Coronary artery (tissue), 2 donors: ENCODE measurements around the gene TNFRSF12A.

Experiments used
- DNase-seq: peaks from one replicate; pipeline ENCODE4 v3.0.0-alpha.2; 2017; ENCODE audit warnings: low spot score
- H3K27ac ChIP-seq, 2 donors: fragments of 200-600 bp; sonication (generic); one replicate each; pipeline ENCODE4 v1.5.1; 2016 to 2019
- H3K4me3 ChIP-seq: fragments of 200-600 bp; sonication (generic); 2 replicates; pipeline ENCODE4 v1.5.1; 2016; ENCODE audit warnings: mild to moderate bottlenecking, moderate library complexity
- CTCF ChIP-seq: fragments of 200-600 bp; sonication (generic); IDR thresholded peaks from one replicate; pipeline ENCODE4 v1.5.1; 2019; ENCODE audit warnings: antibody characterized with exemption

Gene TNFRSF12A

DNA sequence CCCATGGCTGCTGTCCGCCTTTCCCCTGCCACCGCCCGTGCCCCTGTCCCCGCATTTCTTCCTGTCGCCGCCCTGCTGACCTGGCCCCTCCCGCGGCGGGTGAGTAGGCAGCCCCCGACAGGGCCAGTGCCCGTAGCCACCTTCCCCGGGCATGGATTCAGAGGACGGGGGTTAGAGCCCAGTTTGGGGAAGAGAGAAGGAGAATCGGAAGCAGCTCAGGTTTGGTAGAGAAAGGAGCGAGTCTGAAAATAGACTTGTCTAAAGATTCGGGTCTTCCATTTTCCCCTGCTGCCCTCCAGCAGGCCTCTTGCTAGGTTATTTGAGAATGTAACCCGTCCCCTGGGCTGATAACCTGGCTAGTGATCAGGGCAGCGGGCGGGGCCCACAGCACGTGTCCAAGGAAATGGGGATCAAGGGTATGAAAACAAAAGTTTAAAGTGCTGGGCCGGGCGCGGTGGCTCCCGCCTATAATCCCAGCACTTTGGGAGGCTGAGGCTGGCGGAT, 15.3 kb upstream of the TNFRSF12A start:
- Histone ChIP-seq H3K4me3 (peak overlapping the region; percentile 63), H3K27ac (no peak overlapping the region)
- TF ChIP-seq CTCF = no peak
- DNase-seq = no peak

DNA sequence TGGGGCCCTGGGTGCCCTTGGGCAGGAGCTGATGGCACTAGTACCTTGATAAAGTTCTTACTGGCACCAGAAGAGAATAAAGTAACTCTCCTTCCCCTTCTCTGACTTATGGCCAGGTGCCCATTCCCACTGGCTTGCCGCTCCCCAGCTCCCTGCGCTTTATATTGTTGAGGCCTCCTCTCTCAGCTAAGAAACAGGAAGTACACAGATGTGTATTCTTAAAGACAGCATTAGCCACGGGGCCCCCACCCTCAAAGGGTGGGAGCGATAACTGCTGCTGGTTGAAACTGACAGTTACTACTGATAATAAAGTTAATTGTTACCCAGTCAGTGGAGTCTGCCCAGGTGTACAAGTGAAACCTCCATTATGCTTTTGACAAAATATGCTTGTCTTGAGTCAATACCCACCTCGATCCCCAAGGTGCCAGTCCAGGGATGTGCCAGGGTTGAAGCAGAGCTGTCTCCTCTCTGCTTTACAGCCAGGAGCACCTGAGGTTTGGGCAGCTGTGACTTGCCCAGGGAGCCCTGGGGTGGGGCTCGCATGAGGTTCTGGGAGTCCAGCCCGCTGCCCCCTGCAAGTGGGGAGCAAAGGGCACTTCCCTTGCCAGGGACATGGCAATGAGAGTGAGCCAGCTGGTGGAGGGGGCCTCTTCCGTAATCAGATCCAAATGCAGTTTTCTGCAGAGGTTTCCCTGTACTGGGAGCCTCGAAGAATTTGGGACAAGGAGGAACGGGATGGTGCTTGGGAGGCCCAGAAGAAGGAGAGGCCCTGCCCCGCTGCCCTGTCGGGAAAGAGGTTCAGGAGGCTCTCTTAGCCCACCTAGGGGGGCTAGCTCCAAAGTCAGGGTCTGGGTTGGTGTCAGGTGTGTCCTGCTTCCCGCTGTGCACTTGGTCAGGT, 12.9 kb upstream of the TNFRSF12A start:
- Histone ChIP-seq H3K4me3 (peak overlapping the region; percentile 17), H3K27ac (no peak overlapping the region)
- DNase-seq = no peak
- TF ChIP-seq CTCF = no peak

GRCh38 chr16:3007957-3008689, 12.0 kb upstream of the TNFRSF12A start:
- Histone ChIP-seq H3K4me3 (peak overlapping the region; percentile 17), H3K27ac (no peak overlapping the region)
- TF ChIP-seq CTCF = no peak
- DNase-seq = no peak

GRCh38 chr16:3008690-3009037, 11.5 kb upstream of the TNFRSF12A start:
- DNase-seq = no peak

DNA sequence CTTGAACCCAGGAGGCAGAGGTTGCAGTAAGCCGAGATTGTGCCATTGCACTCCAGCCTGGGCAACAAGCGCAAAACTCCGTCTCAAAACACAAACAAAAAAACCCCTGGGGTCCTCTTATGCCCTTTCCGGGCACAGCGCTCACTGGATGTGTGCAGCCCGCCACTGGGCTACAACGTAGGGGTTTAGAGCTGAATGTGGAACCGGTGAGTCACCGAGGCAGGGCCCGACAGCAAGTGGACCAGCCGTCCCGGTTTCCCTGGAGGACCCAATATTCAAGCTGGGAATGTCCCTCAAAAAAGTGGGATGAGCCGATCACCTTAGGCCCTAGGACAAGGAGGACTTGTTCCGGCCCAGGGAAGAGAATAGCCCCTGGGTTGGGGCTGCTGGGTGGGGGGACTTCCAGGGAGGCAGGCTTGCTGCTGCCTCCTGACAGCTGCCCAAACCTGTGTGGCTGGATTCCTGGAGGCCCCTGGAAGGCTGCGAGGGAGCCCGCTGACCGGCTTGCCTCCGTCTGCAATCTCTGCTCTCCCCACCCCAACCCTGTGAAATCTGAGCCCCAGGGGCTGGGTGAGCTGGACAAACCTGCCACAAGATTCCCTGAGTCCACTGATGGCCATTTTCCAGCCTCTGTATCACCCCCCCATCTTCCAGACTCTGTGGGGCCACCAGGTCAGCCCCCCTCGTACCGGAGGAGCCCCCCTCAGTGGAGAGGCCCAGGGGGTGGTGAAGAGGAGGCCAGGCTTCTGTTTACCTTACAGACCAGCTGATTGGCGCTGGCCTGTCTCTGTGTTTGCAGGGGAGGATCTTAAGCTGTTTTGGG, 10.4 kb upstream of the TNFRSF12A start:
- TF ChIP-seq CTCF = no peak
- Histone ChIP-seq H3K4me3 (no peak overlapping the region), H3K27ac (no peak overlapping the region)
- no peak for DNase-seq

More at GRCh38 chr16:3008690-3009037, 11.5 kb upstream of the TNFRSF12A start:
- Histone ChIP-seq H3K4me3 (no peak overlapping the region), H3K27ac (no peak overlapping the region)
- no peak for TF ChIP-seq CTCF

- no peak overlapping the region for H3K4me3 ChIP-seq
- no peak overlapping the region for H3K27ac ChIP-seq
- DNase-seq = no peak
- no peak for TF ChIP-seq CTCF
These were observed 9.7 kb upstream of the TNFRSF12A start for GRCh38 chr16:3010510-3010909.
